ENCODE measurements around the gene ZNF619. TPM values are rescaled to one million over a fixed set of nuclear protein-coding genes. Genes with fewer than 3 reads are reported as not detected.

The ZNF619 gene
- total and polyA plus RNA-seq, 9 of the 15 experiments (the other 6 are each of a cell fraction or from before 2014, with no cell fraction given) = 1.3 to 9.1 (median 6.3) TPM

DNA sequence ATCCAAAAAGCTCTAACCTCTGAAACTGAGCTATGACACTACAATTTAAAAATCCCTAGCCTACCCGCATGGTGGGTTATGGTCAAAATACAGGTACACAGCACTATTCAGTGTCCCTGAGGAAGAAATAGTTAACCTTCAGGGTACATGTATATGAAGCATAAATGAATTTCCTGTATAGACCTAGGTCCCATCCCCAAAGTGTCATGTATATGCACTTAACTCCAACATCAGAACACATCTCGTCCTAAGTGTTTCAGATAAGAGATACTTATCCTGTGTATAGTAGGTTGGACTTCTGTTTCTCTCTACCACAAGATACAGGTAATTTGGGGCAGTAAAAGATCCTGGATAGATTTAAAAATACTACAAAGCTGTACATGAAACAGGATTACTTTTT, 13.3 kb upstream of the ZNF619 start (continued):
- TF ChIP-seq PRPF4 (IDR thresholded peaks at IDR 0.05; ENCODE audit: insufficient read depth, low read depth, low read length, poor library complexity, severe bottlenecking) (no peak), POLR2AphosphoS5 (IDR thresholded peaks at IDR 0.05; ENCODE audit: control insufficient read depth, insufficient read depth, low read depth, low read length) (0 out of 2 replicates have a peak, but pooled peaks have one; percentile 12), PHF21A (IDR thresholded peaks at IDR 0.05; ENCODE audit: borderline replicate concordance, low read depth) (no peak), POLR2A (conservative IDR thresholded peaks at IDR 0.05) (no peak)
- TF ChIP-seq, protein P1, sequence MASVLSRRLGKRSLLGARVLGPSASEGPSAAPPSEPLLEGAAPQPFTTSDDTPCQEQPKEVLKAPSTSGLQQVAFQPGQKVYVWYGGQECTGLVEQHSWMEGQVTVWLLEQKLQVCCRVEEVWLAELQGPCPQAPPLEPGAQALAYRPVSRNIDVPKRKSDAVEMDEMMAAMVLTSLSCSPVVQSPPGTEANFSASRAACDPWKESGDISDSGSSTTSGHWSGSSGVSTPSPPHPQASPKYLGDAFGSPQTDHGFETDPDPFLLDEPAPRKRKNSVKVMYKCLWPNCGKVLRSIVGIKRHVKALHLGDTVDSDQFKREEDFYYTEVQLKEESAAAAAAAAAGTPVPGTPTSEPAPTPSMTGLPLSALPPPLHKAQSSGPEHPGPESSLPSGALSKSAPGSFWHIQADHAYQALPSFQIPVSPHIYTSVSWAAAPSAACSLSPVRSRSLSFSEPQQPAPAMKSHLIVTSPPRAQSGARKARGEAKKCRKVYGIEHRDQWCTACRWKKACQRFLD (CRISPR knock-in tag; IDR thresholded peaks at IDR 0.05) = 0 out of 2 replicates have a peak, but pooled peaks have one; percentile 14

DNA sequence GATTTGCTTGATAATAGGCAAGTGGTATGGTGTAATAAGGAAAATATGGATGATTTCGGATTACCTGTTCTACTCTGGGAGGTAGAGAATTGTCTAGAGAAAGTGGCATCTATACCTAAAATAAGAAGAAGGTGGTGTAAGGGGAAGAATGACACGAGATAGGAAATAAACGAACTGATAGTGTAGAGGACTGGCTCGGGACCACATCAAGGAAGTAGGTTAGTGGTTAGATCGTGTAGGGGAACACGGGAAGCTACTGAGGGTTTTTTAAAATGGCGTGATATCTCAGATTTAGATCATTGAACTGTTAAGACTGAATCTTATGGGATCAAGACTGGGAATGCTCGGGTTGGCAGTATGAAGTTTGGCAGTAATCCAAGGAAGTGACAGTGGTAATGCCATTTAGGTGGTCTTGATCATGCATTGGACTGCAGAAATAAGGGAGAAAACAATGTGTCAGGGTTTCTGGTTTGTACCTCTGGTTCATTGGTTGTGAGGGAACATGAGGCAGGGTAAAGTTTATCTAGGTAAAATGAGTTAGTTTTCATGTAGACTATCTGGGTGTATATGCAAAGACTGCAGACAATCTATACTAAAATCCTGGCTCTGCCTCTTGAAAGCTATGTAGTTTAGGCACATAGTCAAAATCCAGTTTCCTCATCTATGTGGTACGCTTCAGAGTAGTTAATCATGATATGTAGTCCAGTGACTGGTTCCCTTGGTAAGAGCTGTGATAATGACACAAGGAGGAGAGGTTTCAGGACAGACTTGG, 12.4 kb upstream of the ZNF619 start:
- DNase-seq (ENCODE audit: extremely low read depth in 1 of 4, low spot score in 3 of 4) (peak in 1 of 4 experiments; percentile 47), ATAC-seq (peak; percentile 51), FAIRE-seq (no peak)
- in situ Hi-C loops (cut with MboI) = loop anchor here (25.0 kb wide), 1 partner anchor 1052 kb away; the partner anchor contains the start of gene RPSA
- ChIA-PET CTCF (ENCODE audit: low intra/inter-chr PET ratio) (no interaction called here), POLR2A (interaction anchor here (0.7 to 7.7 kb wide), 15 partner anchors 8 to 161 kb away, joined by 3 to 102 read pairs (median 4); partner anchors contain the start of genes RPL14, ZNF619, ZNF620 and ZNF621)
- H3K27ac ChIP-seq (ENCODE audit: extremely low read depth, low read depth, low read length) = peak overlapping the region; percentile 2; the same call in 2 of the 3 replicates
- H3K4me1 ChIP-seq (replicated peaks in 1 of 2; ENCODE audit: control insufficient read depth in 2 of 2, insufficient read depth in 2 of 2, low read length in 2 of 2) = peaks cover 6 to 7% of the 10 kb centered on the region in 2 experiments; a peak in 3 of 5 replicates
- H3K9me1 ChIP-seq (ENCODE audit: control insufficient read depth, insufficient read depth, low read length) = peaks cover 3% of the 10 kb centered on the region
- intact Hi-C loops (cut with micrococcal nuclease) = no loop called here
- no peak overlapping the region for H2AFZ ChIP-seq (ENCODE audit: low read depth, low read length)
- H3K79me2 ChIP-seq (ENCODE audit: control insufficient read depth, insufficient read depth, low read length) = peaks cover 20% of the 10 kb centered on the region
- H3K4me2 ChIP-seq (ENCODE audit: insufficient read depth, low read length) = no peak overlapping the region
- no peak overlapping the region for H3K4me3 ChIP-seq
- 24% methylated on average over 9 of the region's 9 CpGs for WGBS (ENCODE audit: insufficient coverage, low coverage, missing lambda C conversion rate)
- no TSS peak for BruUV-seq (replicated peaks)
- no peak overlapping the region for H3K9ac ChIP-seq (ENCODE audit: insufficient read depth in 1 of 2, low read depth in 2 of 2, low read length in 2 of 2)
- no peaks in the 10 kb centered on the region for H3K27me3 ChIP-seq (ENCODE audit: control insufficient read depth in 2 of 2, insufficient read depth in 2 of 2, low read length in 2 of 2)
- no peaks in the 10 kb centered on the region for H3K9me3 ChIP-seq (replicated peaks; ENCODE audit: control insufficient read depth, insufficient read depth, low read depth, low read length)
- no peaks in the 10 kb centered on the region for H4K20me1 ChIP-seq (replicated peaks; ENCODE audit: control insufficient read depth, insufficient read depth, low read length)
- H3K36me3 ChIP-seq (ENCODE audit: control insufficient read depth, insufficient read depth, low read length) = peaks cover 60% of the 10 kb centered on the region
- TF ChIP-seq SOX6 (IDR thresholded peaks at IDR 0.05) (0 out of 2 replicates have a peak, but pooled peaks have one; percentile 4), ZSCAN29 (IDR thresholded peaks at IDR 0.05) (0 out of 2 replicates have a peak, but pooled peaks have one; percentile 25), ZNF239 (CRISPR knock-in tag; IDR thresholded peaks at IDR 0.05) (no peak), XRCC4 (IDR thresholded peaks at IDR 0.05; ENCODE audit: extremely low read depth, insufficient read depth, insufficient read length) (no peak), MAFF (IDR thresholded peaks at IDR 0.05; ENCODE audit: low read length) (no peak), CSDE1 (IDR thresholded peaks at IDR 0.05) (0 out of 4 replicates have a peak, but pooled peaks of 1 of the 2 experiments have one; percentile 22), ILF3 (IDR thresholded peaks at IDR 0.05; ENCODE audit: borderline replicate concordance) (peak; percentile 21; the same call in 1 of the 2 replicates)
- TF ChIP-seq, protein P2, sequence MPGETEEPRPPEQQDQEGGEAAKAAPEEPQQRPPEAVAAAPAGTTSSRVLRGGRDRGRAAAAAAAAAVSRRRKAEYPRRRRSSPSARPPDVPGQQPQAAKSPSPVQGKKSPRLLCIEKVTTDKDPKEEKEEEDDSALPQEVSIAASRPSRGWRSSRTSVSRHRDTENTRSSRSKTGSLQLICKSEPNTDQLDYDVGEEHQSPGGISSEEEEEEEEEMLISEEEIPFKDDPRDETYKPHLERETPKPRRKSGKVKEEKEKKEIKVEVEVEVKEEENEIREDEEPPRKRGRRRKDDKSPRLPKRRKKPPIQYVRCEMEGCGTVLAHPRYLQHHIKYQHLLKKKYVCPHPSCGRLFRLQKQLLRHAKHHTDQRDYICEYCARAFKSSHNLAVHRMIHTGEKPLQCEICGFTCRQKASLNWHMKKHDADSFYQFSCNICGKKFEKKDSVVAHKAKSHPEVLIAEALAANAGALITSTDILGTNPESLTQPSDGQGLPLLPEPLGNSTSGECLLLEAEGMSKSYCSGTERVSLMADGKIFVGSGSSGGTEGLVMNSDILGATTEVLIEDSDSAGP (CRISPR knock-in tag; IDR thresholded peaks at IDR 0.05) = no peak
- TF ChIP-seq, protein P3, sequence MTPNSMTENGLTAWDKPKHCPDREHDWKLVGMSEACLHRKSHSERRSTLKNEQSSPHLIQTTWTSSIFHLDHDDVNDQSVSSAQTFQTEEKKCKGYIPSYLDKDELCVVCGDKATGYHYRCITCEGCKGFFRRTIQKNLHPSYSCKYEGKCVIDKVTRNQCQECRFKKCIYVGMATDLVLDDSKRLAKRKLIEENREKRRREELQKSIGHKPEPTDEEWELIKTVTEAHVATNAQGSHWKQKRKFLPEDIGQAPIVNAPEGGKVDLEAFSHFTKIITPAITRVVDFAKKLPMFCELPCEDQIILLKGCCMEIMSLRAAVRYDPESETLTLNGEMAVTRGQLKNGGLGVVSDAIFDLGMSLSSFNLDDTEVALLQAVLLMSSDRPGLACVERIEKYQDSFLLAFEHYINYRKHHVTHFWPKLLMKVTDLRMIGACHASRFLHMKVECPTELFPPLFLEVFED (CRISPR knock-in tag; conservative IDR thresholded peaks at IDR 0.05) = peak; percentile 92

Measured in K562 (cell line).